ENCODE measurements around the gene BBLN. TPM values are rescaled to one million over a fixed set of nuclear protein-coding genes. Genes with fewer than 3 reads are reported as not detected.
A peak's percentile ranks its signal among the peaks of the same experiment; 100 is the strongest.

Gene BBLN
- total RNA-seq, 1 experiment from 2014 or later, result 154 TPM

DNA sequence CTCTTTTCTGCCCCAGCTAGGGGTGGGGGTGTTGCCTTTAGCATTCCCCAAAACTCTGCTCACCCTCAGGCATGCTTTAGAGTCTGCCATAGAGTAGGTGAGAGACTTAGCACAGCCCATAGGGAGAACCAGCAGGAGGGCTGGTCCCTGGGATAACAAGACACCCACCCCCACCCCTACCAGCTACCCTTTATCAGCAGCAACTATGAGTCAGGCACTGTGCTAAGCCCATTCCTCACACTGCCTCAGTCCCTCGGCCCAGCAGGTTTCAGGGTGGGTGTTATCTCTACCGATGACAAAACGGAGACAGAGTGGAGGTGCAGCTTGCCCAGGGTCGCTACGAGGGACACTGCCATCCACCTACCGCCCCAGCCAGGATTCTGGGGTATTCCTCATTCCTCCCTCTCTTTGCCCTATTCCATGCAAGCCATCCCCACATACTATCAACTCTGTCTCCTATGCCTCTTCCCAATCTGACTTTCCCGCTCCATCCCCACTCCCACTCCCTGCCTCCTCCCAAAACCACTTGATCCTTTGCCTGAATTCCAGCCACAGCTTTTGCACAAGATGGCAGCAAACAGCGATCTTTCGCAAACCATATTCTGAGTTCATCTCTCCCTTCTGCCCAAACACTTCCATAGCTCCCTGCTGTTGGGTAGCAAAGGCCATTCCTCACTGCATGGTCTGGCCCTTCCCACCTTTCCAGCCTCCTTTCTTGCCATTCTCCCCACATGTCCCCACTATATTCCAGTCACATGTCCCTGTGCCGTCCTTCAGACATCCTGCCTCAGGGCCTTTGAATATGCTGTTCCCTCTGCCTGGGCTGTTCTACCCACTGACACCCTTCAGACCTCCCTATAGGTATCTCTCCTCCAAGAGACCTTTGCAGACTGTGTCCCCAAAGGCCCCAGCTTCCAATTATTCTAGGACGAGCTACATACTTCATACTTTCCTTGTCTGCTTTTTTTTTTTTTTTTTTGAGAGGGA is 26.2 kb downstream of the BBLN start:
- H3K9ac ChIP-seq (ENCODE audit: low read length), result no peak overlapping the region
- H4K20me1 ChIP-seq (ENCODE audit: insufficient read depth, low read depth, low read length), result no peaks in the 10 kb centered on the region
- no peaks in the 10 kb centered on the region for H3K27me3 ChIP-seq (ENCODE audit: low read length)
- no peak overlapping the region for H3K4me2 ChIP-seq (ENCODE audit: low read depth, low read length, poor library complexity, severe bottlenecking)
- H3K27ac ChIP-seq (ENCODE audit: low read length), result no peak overlapping the region
- no peaks in the 10 kb centered on the region for H3K9me2 ChIP-seq (replicated peaks; ENCODE audit: insufficient read depth, low read length)
- H3K4me3 ChIP-seq (ENCODE audit: low read length), result no peak overlapping the region
- no peaks in the 10 kb centered on the region for H3K9me3 ChIP-seq (ENCODE audit: low read length)
- H3K4me1 ChIP-seq (ENCODE audit: low read length), result peaks cover 14% of the 10 kb centered on the region
- no peak for DNase-seq
- H2AFZ ChIP-seq (ENCODE audit: low read length), result no peak overlapping the region
- H3K79me2 ChIP-seq (ENCODE audit: low read length), result peaks cover 12% of the 10 kb centered on the region
- peaks cover 33% of the 10 kb centered on the region for H3K36me3 ChIP-seq (ENCODE audit: insufficient read depth, low read length)

DNA sequence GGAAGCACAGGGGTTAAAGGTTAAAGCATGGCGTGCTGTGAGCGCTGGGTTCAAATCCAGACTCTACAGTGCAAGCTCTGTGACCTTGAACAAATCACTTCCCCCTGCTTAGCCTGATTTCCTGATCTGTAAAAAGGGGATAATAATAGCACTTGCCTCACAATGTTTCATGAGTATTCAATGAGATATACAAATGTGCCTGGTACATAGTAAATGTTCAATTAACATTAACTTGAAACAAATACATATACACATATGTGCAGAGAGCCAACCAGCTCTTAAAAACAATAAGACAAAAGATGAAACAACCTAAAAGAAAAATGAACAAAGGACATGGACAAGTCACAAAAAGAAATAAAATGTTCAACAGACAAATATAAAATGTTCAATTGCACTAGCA is 27.3 kb downstream of the BBLN start:
- no peak overlapping the region for H3K4me3 ChIP-seq (ENCODE audit: low read length)
- H2AFZ ChIP-seq (ENCODE audit: low read length), result no peak overlapping the region
- no peaks in the 10 kb centered on the region for H4K20me1 ChIP-seq (ENCODE audit: insufficient read depth, low read depth, low read length)
- no peak overlapping the region for H3K4me2 ChIP-seq (ENCODE audit: low read depth, low read length, poor library complexity, severe bottlenecking)
- no peaks in the 10 kb centered on the region for H3K9me2 ChIP-seq (replicated peaks; ENCODE audit: insufficient read depth, low read length)
- no peaks in the 10 kb centered on the region for H3K9me3 ChIP-seq (ENCODE audit: low read length)
- H3K9ac ChIP-seq (ENCODE audit: low read length), result no peak overlapping the region
- H3K4me1 ChIP-seq (ENCODE audit: low read length), result peaks cover 22% of the 10 kb centered on the region
- peaks cover 32% of the 10 kb centered on the region for H3K36me3 ChIP-seq (ENCODE audit: insufficient read depth, low read length)
- no peak for DNase-seq
- no peak overlapping the region for H3K27ac ChIP-seq (ENCODE audit: low read length)
- H3K27me3 ChIP-seq (ENCODE audit: low read length), result no peaks in the 10 kb centered on the region
- H3K79me2 ChIP-seq (ENCODE audit: low read length), result peaks cover 12% of the 10 kb centered on the region

DNA sequence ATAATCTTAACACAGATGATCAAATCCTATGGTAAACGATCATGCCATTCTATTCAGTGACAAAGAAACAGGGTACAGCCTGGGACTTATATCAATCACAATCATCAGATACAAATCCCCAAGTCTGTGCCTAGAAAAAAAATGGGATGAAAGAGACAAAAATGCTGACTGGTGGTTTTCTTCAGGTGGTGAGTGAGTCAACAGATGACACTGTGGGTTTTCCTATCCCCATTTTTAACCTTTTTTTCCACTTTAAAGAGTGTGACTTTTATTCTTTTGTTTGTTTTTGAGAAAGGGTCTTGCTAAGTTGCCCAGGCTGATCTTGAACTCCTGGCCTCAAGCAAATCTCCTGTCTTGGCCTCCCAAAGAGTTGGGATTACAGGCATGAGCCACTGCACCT is 28.1 kb downstream of the BBLN start:
- no peak overlapping the region for H3K4me2 ChIP-seq (ENCODE audit: low read depth, low read length, poor library complexity, severe bottlenecking)
- no peaks in the 10 kb centered on the region for H3K27me3 ChIP-seq (ENCODE audit: low read length)
- H3K4me1 ChIP-seq (ENCODE audit: low read length), result peaks cover 22% of the 10 kb centered on the region
- H2AFZ ChIP-seq (ENCODE audit: low read length), result no peak overlapping the region
- no peak overlapping the region for H3K27ac ChIP-seq (ENCODE audit: low read length)
- no peak overlapping the region for H3K9ac ChIP-seq (ENCODE audit: low read length)
- H3K9me3 ChIP-seq (ENCODE audit: low read length), result no peaks in the 10 kb centered on the region
- H3K9me2 ChIP-seq (replicated peaks; ENCODE audit: insufficient read depth, low read length), result no peaks in the 10 kb centered on the region
- DNase-seq, result no peak
- H4K20me1 ChIP-seq (ENCODE audit: insufficient read depth, low read depth, low read length), result no peaks in the 10 kb centered on the region
- no peak overlapping the region for H3K4me3 ChIP-seq (ENCODE audit: low read length)
- peaks cover 23% of the 10 kb centered on the region for H3K36me3 ChIP-seq (ENCODE audit: insufficient read depth, low read length)
- peaks cover 12% of the 10 kb centered on the region for H3K79me2 ChIP-seq (ENCODE audit: low read length)

DNA sequence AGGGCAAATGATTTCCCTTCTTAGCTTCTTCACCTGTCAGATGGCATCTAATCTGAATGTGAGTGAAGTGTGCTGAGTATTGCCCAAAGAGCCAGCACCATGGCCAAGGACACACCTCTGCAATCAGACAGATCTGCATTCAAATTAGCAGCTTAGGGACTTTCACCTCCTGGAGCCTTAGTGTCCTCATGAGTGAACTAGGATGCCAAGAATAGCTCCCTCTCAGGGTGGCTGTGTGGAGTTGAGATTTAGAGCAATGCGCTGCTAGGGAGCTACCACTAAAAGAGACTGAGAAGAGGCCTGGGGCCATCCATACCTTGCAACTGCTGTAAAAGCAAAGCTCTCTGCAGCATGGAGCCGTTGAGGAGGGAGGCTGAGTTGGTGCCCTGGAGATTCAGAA is 29.9 kb downstream of the BBLN start:
- H3K9me3 ChIP-seq (ENCODE audit: low read length), result no peaks in the 10 kb centered on the region
- peaks cover 22% of the 10 kb centered on the region for H3K4me1 ChIP-seq (ENCODE audit: low read length)
- peak overlapping the region; percentile 84 for H3K4me2 ChIP-seq (ENCODE audit: low read depth, low read length, poor library complexity, severe bottlenecking)
- peak overlapping the region; percentile 85 for H3K4me3 ChIP-seq (ENCODE audit: low read length)
- H3K9me2 ChIP-seq (replicated peaks; ENCODE audit: insufficient read depth, low read length), result no peaks in the 10 kb centered on the region
- DNase-seq, result peak; percentile 77
- no peak overlapping the region for H2AFZ ChIP-seq (ENCODE audit: low read length)
- H3K9ac ChIP-seq (ENCODE audit: low read length), result peak overlapping the region; percentile 86
- H3K27ac ChIP-seq (ENCODE audit: low read length), result peak overlapping the region; percentile 72
- H4K20me1 ChIP-seq (ENCODE audit: insufficient read depth, low read depth, low read length), result no peaks in the 10 kb centered on the region
- peaks cover 20% of the 10 kb centered on the region; the same call in 1 of the 2 replicates for H3K36me3 ChIP-seq (ENCODE audit: insufficient read depth, low read length)
- H3K79me2 ChIP-seq (ENCODE audit: low read length), result peaks cover 12% of the 10 kb centered on the region
- no peaks in the 10 kb centered on the region for H3K27me3 ChIP-seq (ENCODE audit: low read length)

DNA sequence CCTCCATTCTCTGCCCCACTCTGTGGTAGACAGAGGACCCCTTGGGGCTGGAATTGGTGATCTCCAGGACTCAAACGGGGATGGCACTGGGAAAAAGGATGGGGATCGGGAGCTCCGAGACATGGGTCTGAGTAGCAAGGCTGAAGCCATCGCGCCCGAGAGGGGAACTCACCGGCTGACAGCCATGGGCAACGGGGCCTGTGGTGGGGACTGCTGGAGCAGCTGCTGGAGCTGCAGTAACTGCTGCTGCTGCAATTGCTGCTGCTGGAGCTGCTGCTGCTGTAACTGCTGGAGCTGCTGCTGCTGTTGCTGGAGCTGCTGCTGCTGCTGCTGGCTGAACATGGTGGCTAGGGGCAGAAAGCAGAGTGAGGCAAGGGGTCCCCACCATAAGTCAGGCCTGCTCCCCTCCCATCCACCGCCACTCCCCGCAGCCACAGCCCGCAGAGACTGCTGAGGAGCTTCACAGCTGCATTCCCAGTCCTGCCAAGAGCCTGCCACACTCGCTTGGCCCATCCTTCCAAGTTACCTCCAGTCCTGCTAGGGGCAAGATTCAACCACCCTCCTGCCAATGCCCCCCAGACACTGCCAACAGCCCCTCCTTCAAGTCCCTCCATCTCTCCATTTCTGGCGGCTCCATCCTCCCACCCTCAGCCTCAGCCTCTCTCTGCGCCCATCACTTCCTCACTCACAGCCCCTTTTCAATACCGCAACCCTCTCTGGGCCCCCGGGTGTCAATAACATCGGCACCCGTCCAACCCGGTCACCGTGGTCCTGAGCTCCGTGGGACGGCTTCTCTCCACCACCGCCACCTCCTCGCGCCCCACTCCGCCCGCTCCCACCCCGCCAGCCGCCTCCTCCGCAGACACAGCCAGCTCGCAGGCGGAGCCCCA is 30.7 kb downstream of the BBLN start:
- H3K9me3 ChIP-seq (ENCODE audit: low read length), result no peaks in the 10 kb centered on the region
- no peaks in the 10 kb centered on the region for H3K27me3 ChIP-seq (ENCODE audit: low read length)
- H3K36me3 ChIP-seq (ENCODE audit: insufficient read depth, low read length), result peaks cover 15% of the 10 kb centered on the region; the same call in 1 of the 2 replicates
- no peaks in the 10 kb centered on the region for H4K20me1 ChIP-seq (ENCODE audit: insufficient read depth, low read depth, low read length)
- H3K9ac ChIP-seq (ENCODE audit: low read length), result peak overlapping the region; percentile 86
- no peaks in the 10 kb centered on the region for H3K9me2 ChIP-seq (replicated peaks; ENCODE audit: insufficient read depth, low read length)
- H3K4me2 ChIP-seq (ENCODE audit: low read depth, low read length, poor library complexity, severe bottlenecking), result peak overlapping the region; percentile 84
- peak; percentile 66 for DNase-seq
- H3K27ac ChIP-seq (ENCODE audit: low read length), result peak overlapping the region; percentile 72
- H2AFZ ChIP-seq (ENCODE audit: low read length), result peak overlapping the region; percentile 93
- H3K79me2 ChIP-seq (ENCODE audit: low read length), result peaks cover 12% of the 10 kb centered on the region
- H3K4me3 ChIP-seq (ENCODE audit: low read length), result peak overlapping the region; percentile 85
- peaks cover 22% of the 10 kb centered on the region for H3K4me1 ChIP-seq (ENCODE audit: low read length)

DNA sequence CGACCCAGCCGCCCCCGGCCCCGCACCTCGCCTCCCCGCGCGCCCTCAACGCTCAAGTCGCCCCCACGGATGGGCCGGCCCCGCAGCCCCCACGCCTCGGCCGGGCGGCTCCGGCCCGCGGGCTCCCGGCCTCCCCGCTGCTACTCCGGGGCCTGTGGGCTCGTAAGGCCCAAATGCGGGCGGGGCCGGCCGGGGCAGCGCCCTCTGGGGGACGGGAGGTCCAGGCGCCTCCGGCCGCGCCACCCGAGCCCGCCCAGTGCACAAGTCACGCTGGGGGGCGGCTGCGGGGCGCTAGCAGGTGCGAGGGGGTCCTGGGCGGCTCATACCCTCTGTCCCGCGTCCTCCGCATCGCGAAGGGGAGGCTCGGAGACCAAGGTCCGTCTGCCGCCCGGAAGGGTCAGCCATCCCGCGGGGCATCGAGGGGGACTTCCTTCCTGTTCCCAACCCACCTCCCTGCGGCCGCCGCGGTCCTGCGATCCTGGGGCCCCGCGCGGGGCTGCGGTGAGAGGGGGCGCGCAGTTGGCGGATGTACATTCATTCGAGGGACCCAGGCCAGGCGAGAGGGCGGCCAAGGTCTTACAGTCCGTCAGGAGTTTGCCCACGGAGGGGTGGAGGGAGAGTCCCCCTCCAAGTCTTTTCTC is 31.5 kb downstream of the BBLN start, which contains the start of gene CIZ1:
TSS of gene CIZ1 (minus strand) at position 167 of the 641 bp plus-strand sequence. CDS start 715 bp downstream, outside the sequence.
- no peaks in the 10 kb centered on the region for H3K9me3 ChIP-seq (ENCODE audit: low read length)
- peak; percentile 89 for DNase-seq
- H3K4me3 ChIP-seq (ENCODE audit: low read length), result peak within 1 kb of the TSS; percentile 85
- H3K4me1 ChIP-seq (ENCODE audit: low read length), result peaks cover 22% of the 10 kb centered on the region
- peak within 1 kb of the TSS; percentile 84 for H3K4me2 ChIP-seq (ENCODE audit: low read depth, low read length, poor library complexity, severe bottlenecking)
- peak within 1 kb of the TSS; percentile 72 for H3K27ac ChIP-seq (ENCODE audit: low read length)
- H3K9ac ChIP-seq (ENCODE audit: low read length), result peak within 1 kb of the TSS; percentile 86
- peaks cover 15% of the 10 kb centered on the region; the same call in 1 of the 2 replicates for H3K36me3 ChIP-seq (ENCODE audit: insufficient read depth, low read length)
- no peaks in the 10 kb centered on the region for H4K20me1 ChIP-seq (ENCODE audit: insufficient read depth, low read depth, low read length)
- H3K9me2 ChIP-seq (replicated peaks; ENCODE audit: insufficient read depth, low read length), result no peaks in the 10 kb centered on the region
- H3K27me3 ChIP-seq (ENCODE audit: low read length), result no peaks in the 10 kb centered on the region
- H2AFZ ChIP-seq (ENCODE audit: low read length), result peak within 1 kb of the TSS; percentile 93
- H3K79me2 ChIP-seq (ENCODE audit: low read length), result peaks cover 12% of the 10 kb centered on the region

DNA sequence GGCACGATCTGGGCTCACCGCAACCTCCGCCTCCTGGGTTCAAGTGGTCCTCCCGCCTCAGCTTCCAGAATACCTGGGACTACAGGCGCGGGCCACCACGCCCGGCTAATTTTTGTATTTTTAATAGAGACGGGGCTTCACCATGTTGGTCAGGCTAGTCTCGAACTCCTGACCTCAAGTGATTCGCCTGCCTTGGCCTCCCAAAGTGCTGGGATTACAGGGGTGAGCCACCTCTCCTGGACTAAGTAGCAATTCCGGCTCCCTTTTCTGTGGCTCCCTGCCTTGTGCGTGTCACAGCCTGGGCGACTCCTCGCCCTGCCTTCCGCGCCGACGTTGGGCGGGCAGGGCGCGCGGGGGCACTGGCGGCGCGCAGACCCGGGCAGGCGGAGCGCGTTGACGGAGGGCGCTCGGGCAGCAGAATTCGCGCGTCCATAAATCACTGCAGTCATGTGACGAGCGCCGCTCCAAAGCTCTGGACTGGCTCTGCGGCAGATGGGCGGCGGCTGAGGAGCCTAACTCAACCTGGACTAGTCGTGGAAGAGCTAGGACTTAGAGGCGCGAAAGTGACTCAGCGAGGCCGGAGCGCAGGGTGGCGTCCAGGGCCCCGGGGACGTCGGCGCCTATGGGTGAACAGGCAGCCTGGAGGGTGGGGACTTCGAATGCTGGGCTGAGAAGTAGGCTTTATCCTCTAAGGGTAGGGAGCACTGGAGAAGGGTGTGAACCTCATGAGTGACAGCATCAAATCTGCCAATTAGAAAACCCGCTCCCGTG is 32.7 kb downstream of the BBLN start:
- H3K4me2 ChIP-seq (ENCODE audit: low read depth, low read length, poor library complexity, severe bottlenecking), result peak overlapping the region; percentile 84
- H3K4me1 ChIP-seq (ENCODE audit: low read length), result peaks cover 22% of the 10 kb centered on the region
- no peaks in the 10 kb centered on the region for H3K27me3 ChIP-seq (ENCODE audit: low read length)
- H3K9me2 ChIP-seq (replicated peaks; ENCODE audit: insufficient read depth, low read length), result no peaks in the 10 kb centered on the region
- 0 out of 2 replicates have a peak overlapping the region, but pooled peaks have one; percentile 27 for H3K9ac ChIP-seq (ENCODE audit: low read length)
- H2AFZ ChIP-seq (ENCODE audit: low read length), result no peak overlapping the region
- DNase-seq, result peak; percentile 83
- H3K36me3 ChIP-seq (ENCODE audit: insufficient read depth, low read length), result peaks cover 10% of the 10 kb centered on the region; the same call in 1 of the 2 replicates
- H3K79me2 ChIP-seq (ENCODE audit: low read length), result peaks cover 12% of the 10 kb centered on the region
- no peaks in the 10 kb centered on the region for H4K20me1 ChIP-seq (ENCODE audit: insufficient read depth, low read depth, low read length)
- H3K27ac ChIP-seq (ENCODE audit: low read length), result no peak overlapping the region
- peak overlapping the region; percentile 4; the same call in 1 of the 2 replicates for H3K4me3 ChIP-seq (ENCODE audit: low read length)
- H3K9me3 ChIP-seq (ENCODE audit: low read length), result no peaks in the 10 kb centered on the region
